Neural crest cell (in vitro differentiated cells): ENCODE measurements around the gene FDCSP. TPM values are rescaled to one million over a fixed set of nuclear protein-coding genes. Genes with fewer than 3 reads are reported as not detected.

ENCODE experiments used
- DNase-seq: peaks from one replicate; pipeline ENCODE4 v3.0.0; 2021; ENCODE audit warnings: low read depth, mixed read lengths, low spot score
- H3K27ac Mint-ChIP-seq: one replicate; pipeline ENCODE4 v1.8.0; 2021; ENCODE audit warnings: mild to moderate bottlenecking, mixed read lengths; ENCODE audit not compliant: unreplicated experiment
- H3K27me3 Mint-ChIP-seq: 2 replicates; pipeline ENCODE4 v1.8.0; 2021; ENCODE audit warnings: low read depth, mild to moderate bottlenecking, mixed read lengths
- H3K36me3 Mint-ChIP-seq: 2 replicates; pipeline ENCODE4 v1.8.0; 2021; ENCODE audit warnings: low read depth, mild to moderate bottlenecking, mixed read lengths
- H3K4me1 Mint-ChIP-seq: 2 replicates; pipeline ENCODE4 v1.8.0; 2021; ENCODE audit warnings: mixed read lengths
- H3K4me3 Mint-ChIP-seq: one replicate; pipeline ENCODE4 v1.8.0; 2021; ENCODE audit warnings: mild to moderate bottlenecking, mixed read lengths
- H3K9me3 Mint-ChIP-seq: 2 replicates; pipeline ENCODE4 v1.8.0; 2021; ENCODE audit warnings: mixed read lengths
- total RNA-seq: library from RNA; stranded (reverse); gene quantifications from 2 replicates; pipeline ENCODE4 v1.2.1, GENCODE V29; 2021
- TF ChIP-seq, protein P1 (sequence below): fragments of 200-600 bp; sonication (generic); conservative IDR thresholded peaks from 2 replicates; pipeline ENCODE4 v1.5.0; 2021; ENCODE audit warnings: antibody characterized with exemption, mild to moderate bottlenecking

The FDCSP gene
- total RNA-seq, 1 donor from 2014 or later = not detected

DNA sequence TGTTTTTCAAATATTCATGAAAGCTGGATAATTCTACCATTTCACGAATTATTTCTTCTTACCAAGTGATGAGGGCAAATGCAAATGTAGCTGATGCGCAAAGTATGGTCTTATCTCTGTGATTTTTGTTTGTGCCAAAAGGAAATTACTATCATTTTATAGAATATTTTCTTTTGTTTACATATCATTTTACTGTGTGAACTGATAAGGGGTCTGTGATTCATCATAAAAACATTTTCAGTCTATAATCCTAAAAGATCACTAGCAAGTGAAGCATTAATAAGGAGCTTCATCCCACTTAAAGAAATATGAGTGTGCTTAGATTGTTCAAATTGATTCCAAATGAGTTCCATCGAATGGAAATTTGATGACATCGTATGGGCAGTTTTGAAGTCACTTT lies 17.2 kb downstream of the FDCSP start:
- Mint-ChIP-seq H3K4me3 (no peak overlapping the region), H3K36me3 (no peaks in the 10 kb centered on the region), H3K27me3 (no peaks in the 10 kb centered on the region), H3K9me3 (peaks cover 3% of the 10 kb centered on the region), H3K27ac (no peak overlapping the region), H3K4me1 (no peaks in the 10 kb centered on the region)
- TF ChIP-seq, protein P1, sequence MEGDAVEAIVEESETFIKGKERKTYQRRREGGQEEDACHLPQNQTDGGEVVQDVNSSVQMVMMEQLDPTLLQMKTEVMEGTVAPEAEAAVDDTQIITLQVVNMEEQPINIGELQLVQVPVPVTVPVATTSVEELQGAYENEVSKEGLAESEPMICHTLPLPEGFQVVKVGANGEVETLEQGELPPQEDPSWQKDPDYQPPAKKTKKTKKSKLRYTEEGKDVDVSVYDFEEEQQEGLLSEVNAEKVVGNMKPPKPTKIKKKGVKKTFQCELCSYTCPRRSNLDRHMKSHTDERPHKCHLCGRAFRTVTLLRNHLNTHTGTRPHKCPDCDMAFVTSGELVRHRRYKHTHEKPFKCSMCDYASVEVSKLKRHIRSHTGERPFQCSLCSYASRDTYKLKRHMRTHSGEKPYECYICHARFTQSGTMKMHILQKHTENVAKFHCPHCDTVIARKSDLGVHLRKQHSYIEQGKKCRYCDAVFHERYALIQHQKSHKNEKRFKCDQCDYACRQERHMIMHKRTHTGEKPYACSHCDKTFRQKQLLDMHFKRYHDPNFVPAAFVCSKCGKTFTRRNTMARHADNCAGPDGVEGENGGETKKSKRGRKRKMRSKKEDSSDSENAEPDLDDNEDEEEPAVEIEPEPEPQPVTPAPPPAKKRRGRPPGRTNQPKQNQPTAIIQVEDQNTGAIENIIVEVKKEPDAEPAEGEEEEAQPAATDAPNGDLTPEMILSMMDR = no peak
- no peak for DNase-seq

DNA sequence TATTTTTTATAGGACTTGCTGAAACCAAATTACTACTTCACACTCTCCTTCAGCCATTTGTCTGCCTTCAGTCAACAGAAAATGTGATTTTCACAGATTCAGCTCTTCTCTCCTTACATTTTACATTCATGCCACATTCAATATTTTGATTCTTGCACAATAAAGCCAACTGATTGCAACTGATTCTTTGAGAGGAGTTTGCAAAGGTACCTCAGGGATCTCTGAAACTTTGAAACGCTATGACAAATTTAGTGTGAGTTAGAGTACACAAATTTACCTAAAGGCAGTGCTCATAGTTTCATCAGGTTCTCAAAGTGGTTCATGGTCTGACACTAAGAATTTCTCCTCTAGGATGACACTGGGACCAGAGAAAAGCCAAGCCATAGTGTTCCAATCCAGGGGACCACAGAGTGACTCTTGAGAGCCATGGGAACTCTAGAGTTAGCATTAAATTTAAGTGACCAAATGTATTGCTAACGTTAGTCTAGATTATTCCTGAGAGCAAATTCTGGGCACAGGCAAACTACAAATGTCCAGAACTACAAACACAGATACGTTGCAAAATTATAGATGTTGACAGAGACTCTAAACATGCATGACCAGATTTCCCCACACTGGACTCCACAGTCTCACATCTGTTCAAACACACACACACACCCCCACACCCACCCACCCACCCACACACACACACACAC lies 25.5 kb downstream of the FDCSP start:
- no peak for DNase-seq
- H3K4me1 Mint-ChIP-seq = no peaks in the 10 kb centered on the region
- peaks cover 2% of the 10 kb centered on the region for H3K27me3 Mint-ChIP-seq
- TF ChIP-seq, protein P1 = no peak
- H3K9me3 Mint-ChIP-seq = no peaks in the 10 kb centered on the region
- H3K4me3 Mint-ChIP-seq = no peak overlapping the region
- no peaks in the 10 kb centered on the region for H3K36me3 Mint-ChIP-seq
- no peak overlapping the region for H3K27ac Mint-ChIP-seq

DNA sequence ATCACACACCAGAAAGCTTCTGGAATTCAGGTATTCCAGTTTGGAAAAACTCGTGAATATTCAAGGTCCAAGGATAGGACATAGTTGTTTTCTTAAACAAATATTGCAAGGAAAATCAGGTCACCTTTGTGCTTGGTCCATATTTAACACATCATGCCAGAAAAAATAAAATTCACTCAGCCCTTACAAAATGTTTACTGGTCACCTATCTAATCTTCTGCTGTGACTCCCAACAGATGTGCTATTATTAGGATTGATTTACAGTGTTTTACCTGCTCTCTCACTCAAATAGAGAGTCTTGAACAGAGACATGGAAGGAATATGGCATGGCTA lies 26.0 kb downstream of the FDCSP start:
- peaks cover 2% of the 10 kb centered on the region for H3K27me3 Mint-ChIP-seq
- no peaks in the 10 kb centered on the region for H3K9me3 Mint-ChIP-seq
- H3K36me3 Mint-ChIP-seq = no peaks in the 10 kb centered on the region
- TF ChIP-seq, protein P1 = no peak
- H3K27ac Mint-ChIP-seq = no peak overlapping the region
- no peak overlapping the region for H3K4me3 Mint-ChIP-seq
- H3K4me1 Mint-ChIP-seq = no peaks in the 10 kb centered on the region
- DNase-seq = no peak

DNA sequence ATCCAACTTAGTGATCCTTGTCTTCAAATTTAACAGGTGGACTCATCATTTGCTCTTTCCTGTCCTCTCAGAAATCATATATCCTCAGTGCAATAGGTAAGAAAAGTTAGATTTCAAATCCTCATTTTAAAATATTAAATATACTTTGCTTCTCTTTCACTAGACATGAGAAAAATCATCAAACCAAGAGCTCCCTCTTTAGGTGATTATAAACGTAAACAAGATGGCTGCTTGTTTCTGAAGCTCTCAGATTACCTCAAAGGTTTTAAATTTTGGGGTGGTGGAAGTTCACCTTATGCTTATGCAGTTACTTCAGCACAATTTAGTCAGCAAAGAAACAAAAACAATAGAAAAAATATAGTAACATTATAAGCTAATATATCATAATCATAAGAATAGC lies 43.8 kb downstream of the FDCSP start:
- Mint-ChIP-seq H3K4me3 (no peak overlapping the region), H3K27me3 (no peaks in the 10 kb centered on the region), H3K36me3 (no peaks in the 10 kb centered on the region), H3K27ac (no peak overlapping the region), H3K4me1 (no peaks in the 10 kb centered on the region), H3K9me3 (no peaks in the 10 kb centered on the region)
- no peak for DNase-seq
- TF ChIP-seq, protein P1 = no peak

DNA sequence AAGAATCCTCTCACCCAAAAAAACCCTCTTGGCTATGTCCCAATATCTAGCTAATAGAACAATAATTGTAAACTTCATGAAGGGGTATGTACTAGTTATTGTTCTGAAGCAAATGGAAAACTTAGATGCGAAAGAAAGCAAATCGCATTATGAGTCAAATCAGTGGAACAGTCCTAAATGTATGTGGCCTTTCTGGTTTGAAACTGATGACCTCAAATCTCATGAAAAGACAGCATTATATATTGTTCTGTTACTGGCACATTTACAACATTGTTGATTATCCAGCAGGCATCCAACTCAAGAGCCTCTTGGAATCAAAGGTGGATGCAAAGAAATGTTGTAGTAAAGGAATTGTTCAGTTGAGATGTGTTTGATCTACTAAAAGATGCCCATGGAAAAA lies 51.2 kb downstream of the FDCSP start:
- Mint-ChIP-seq H3K9me3 (no peaks in the 10 kb centered on the region), H3K4me3 (no peak overlapping the region), H3K36me3 (no peaks in the 10 kb centered on the region), H3K27me3 (peaks cover 3% of the 10 kb centered on the region), H3K4me1 (no peaks in the 10 kb centered on the region), H3K27ac (no peak overlapping the region)
- DNase-seq = no peak
- TF ChIP-seq, protein P1 = no peak
